Liver (tissue), 9 donors: ENCODE measurements around the gene AOPEP. TPM values are rescaled to one million over a fixed set of nuclear protein-coding genes. Genes with fewer than 3 reads are reported as not detected.
A peak's percentile ranks its signal among the peaks of the same experiment; 100 is the strongest.
"Not testable (repeated sequence)": the region's sequence is repeated elsewhere in the genome, so short reads cannot be mapped to it uniquely, and the experiment has no call there.

Source experiments
- DNase-seq: peaks from one replicate; pipeline ENCODE4 v3.0.0-alpha.2; 2017; ENCODE audit warnings: low spot score
- H3K27ac ChIP-seq, 2 donors: one replicate each; pipeline ENCODE4 v1.7.0; 2013; ENCODE audit warnings: inconsistent platforms in 2 of 2, low read length in 2 of 2, control low read depth in 1 of 2, low read depth in 1 of 2, mild to moderate bottlenecking in 1 of 2
- H3K27me3 ChIP-seq, 4 donors: one replicate each; pipeline versions ENCODE4 v1.6.1 to v1.7.0; 2013; ENCODE audit warnings: low read length in 3 of 4, inconsistent platforms in 1 of 4, mild to moderate bottlenecking in 1 of 4, moderate library complexity in 1 of 4; ENCODE audit not compliant: control insufficient read depth in 4 of 4, insufficient read depth in 4 of 4
- H3K36me3 ChIP-seq, 4 donors: one replicate each; pipeline versions ENCODE4 v1.6.1 to v1.7.0; 2013; ENCODE audit warnings: low read length in 3 of 4, mild to moderate bottlenecking in 3 of 4, low read depth in 1 of 4, moderate library complexity in 1 of 4; ENCODE audit not compliant: control insufficient read depth in 4 of 4, insufficient read depth in 3 of 4
- H3K4me1 ChIP-seq, 4 donors: one replicate each; pipeline versions ENCODE4 v1.6.1 to v1.7.0; 2013; ENCODE audit warnings: low read length in 3 of 4, mild to moderate bottlenecking in 3 of 4, moderate library complexity in 1 of 4; ENCODE audit not compliant: control insufficient read depth in 4 of 4, insufficient read depth in 4 of 4
- H3K4me3 ChIP-seq, 3 donors: one replicate each; pipeline versions ENCODE4 v1.6.1 to v1.7.0; 2013; ENCODE audit warnings: low read length in 3 of 3, control low read depth in 1 of 3, low read depth in 1 of 3, mild to moderate bottlenecking in 1 of 3
- H3K9ac ChIP-seq, 2 donors: one replicate each; pipeline ENCODE4 v1.7.0; 2013; ENCODE audit warnings: low read length in 2 of 2, mild to moderate bottlenecking in 2 of 2, moderate library complexity in 2 of 2, control low read depth in 1 of 2, low read depth in 1 of 2
- H3K9me3 ChIP-seq, 4 donors: one replicate each; pipeline versions ENCODE4 v1.6.1 to v1.7.0; 2013; ENCODE audit warnings: low read length in 3 of 4; ENCODE audit not compliant: control insufficient read depth in 4 of 4
- ATF3 ChIP-seq: IDR thresholded peaks from 2 replicates; pipeline ENCODE4 v1.6.1; 2016; ENCODE audit warnings: antibody characterized with exemption
- EGR1 ChIP-seq, 2 donors: IDR thresholded peaks; 2 replicates each; pipeline ENCODE4 v1.6.1; 2016 to 2018; ENCODE audit warnings: antibody characterized with exemption in 2 of 2, low read depth in 2 of 2
- FOXA2 ChIP-seq: IDR thresholded peaks from 2 replicates; pipeline ENCODE4 v1.6.1; 2016; ENCODE audit warnings: antibody characterized with exemption
- GABPA ChIP-seq, 2 donors: IDR thresholded peaks in 1 of 2; conservative IDR thresholded peaks in 1 of 2; 2 replicates each; pipeline ENCODE4 v1.6.1; 2016; ENCODE audit warnings: antibody characterized with exemption in 2 of 2, mild to moderate bottlenecking in 1 of 2, moderate library complexity in 1 of 2
- HNF4A ChIP-seq, 2 donors: conservative IDR thresholded peaks; 2 replicates each; pipeline ENCODE4 v1.6.1; 2016; ENCODE audit warnings: antibody characterized with exemption in 2 of 2, mild to moderate bottlenecking in 2 of 2
- JUND ChIP-seq, 2 donors: IDR thresholded peaks; 2 replicates each; pipeline ENCODE4 v1.6.1; 2016; ENCODE audit warnings: antibody characterized with exemption in 2 of 2
- MAX ChIP-seq: IDR thresholded peaks from 2 replicates; pipeline ENCODE4 v1.6.1; 2016; ENCODE audit warnings: antibody characterized with exemption
- NR2F2 ChIP-seq: IDR thresholded peaks from 2 replicates; pipeline ENCODE4 v1.6.1; 2016; ENCODE audit warnings: antibody characterized with exemption
- YY1 ChIP-seq: IDR thresholded peaks from 2 replicates; pipeline ENCODE4 v1.6.1; 2016; ENCODE audit warnings: antibody characterized with exemption, mild to moderate bottlenecking
- ZBTB33 ChIP-seq: IDR thresholded peaks from 2 replicates; pipeline ENCODE4 v1.6.1; 2016; ENCODE audit warnings: antibody characterized with exemption
- WGBS: extraction: QIAGEN DNeasy Blood & Tissue Kit; methylation state at CpG from one replicate; pipeline ENCODE4 v1.1.7; 2013; 5-methylcytosine and 5-hydroxymethylcytosine counted together
- polyA plus RNA-seq, 2 donors: library from polyadenylated mRNA; stranded (reverse) in 1 of 2; unstranded in 1 of 2; fragments of 200-250 nt in 1 of 2; fragments of >200 nt in 1 of 2; fragmentation: Nextera tagmentation in 1 of 2; extraction: Ambion mirVana in 1 of 2; gene quantifications; one replicate each; pipeline versions ENCODE4 v1.2.1 to v1.2.3, GENCODE V29; 2013 to 2015
- total RNA-seq, 2 donors: library from RNA; depleted of rRNA; stranded (reverse); fragments of >200 nt; gene quantifications; one replicate each; pipeline ENCODE4 v1.2.3, GENCODE V29; 2014
- donor health status: healthy.
- donor health status: healthy.
- donor health status: healthy.
- donor health status: healthy.
- donor health status: healthy.

Gene AOPEP
- total and polyA plus RNA-seq, 4 donors, result 22.2 to 77.1 (median 34.8) TPM

- no peak for TF ChIP-seq ZBTB33
- Histone ChIP-seq H3K4me1 (peaks cover 4 to 10% (median 8%) of the 10 kb centered on the region in 4 donors), H3K27ac (no peak overlapping the region), H3K36me3 (no peaks in the 10 kb centered on the region), H3K4me3 (no peak overlapping the region), H3K9ac (no peak overlapping the region), H3K9me3 (no peaks in the 10 kb centered on the region), H3K27me3 (no peaks in the 10 kb centered on the region)
- DNase-seq, result no peak
- 89% methylated on average over 3 of the region's 3 CpGs for WGBS
These were observed 209.9 kb downstream of the AOPEP start for GRCh38 chr9:94936419-94936818.

- WGBS, result 97% methylated on average over 6 of the region's 6 CpGs
- Histone ChIP-seq H3K27me3 (no peaks in the 10 kb centered on the region), H3K9ac (no peak overlapping the region), H3K4me3 (no peak overlapping the region), H3K27ac (no peak overlapping the region), H3K9me3 (no peaks in the 10 kb centered on the region), H3K4me1 (peaks cover 4 to 19% (median 9%) of the 10 kb centered on the region in 4 donors), H3K36me3 (no peaks in the 10 kb centered on the region)
- DNase-seq, result no peak
- TF ChIP-seq NR2F2 (no peak), EGR1 (IDR thresholded peaks at IDR 0.05; ENCODE audit: low read depth in 2 of 2) (no peak), JUND (IDR thresholded peaks at IDR 0.05) (peak; percentile 20 to 65)
These were observed 210.9 kb downstream of the AOPEP start for GRCh38 chr9:94937214-94937903.

- 98% methylated on average over 3 of the region's 3 CpGs for WGBS
- no peak for DNase-seq
- Histone ChIP-seq H3K9me3 (no peaks in the 10 kb centered on the region), H3K9ac (no peak overlapping the region), H3K27me3 (no peaks in the 10 kb centered on the region), H3K4me1 (peaks cover 4 to 19% (median 9%) of the 10 kb centered on the region in 4 donors), H3K27ac (no peak overlapping the region), H3K4me3 (no peak overlapping the region), H3K36me3 (no peaks in the 10 kb centered on the region)
- TF ChIP-seq YY1 (no peak), FOXA2 (no peak), ATF3 (no peak), MAX (no peak), HNF4A (conservative IDR thresholded peaks at IDR 0.05) (no peak), GABPA (IDR thresholded peaks at IDR 0.05 in 1 of 2, conservative IDR thresholded peaks at IDR 0.05 in 1 of 2) (no peak), NR2F2 (no peak)
These were observed 211.9 kb downstream of the AOPEP start for GRCh38 chr9:94938384-94938783.

- not testable (repeated sequence) for H3K9ac ChIP-seq, H3K9me3 ChIP-seq, H3K36me3 ChIP-seq, H3K27me3 ChIP-seq, DNase-seq, H3K4me3 ChIP-seq
- WGBS, result 93% methylated on average over 6 of the region's 6 CpGs
- Histone ChIP-seq H3K4me1 (peaks cover 4 to 19% (median 9%) of the 10 kb centered on the region in 4 donors), H3K27ac (peak overlapping the region; percentile 77 to 88)
These were observed 213.8 kb downstream of the AOPEP start for GRCh38 chr9:94940296-94940695.
